Hepatocyte (in vitro differentiated cells): Measurements from ENCODE around the gene YJU2. TPM values are rescaled to one million over a fixed set of nuclear protein-coding genes. Genes with fewer than 3 reads are reported as not detected.
"Not testable (repeated sequence)": the region's sequence is repeated elsewhere in the genome, so short reads cannot be mapped to it uniquely, and the experiment has no call there.

ENCODE experiments used
- DNase-seq: peaks from one replicate; pipeline ENCODE4 v3.0.0-alpha.2; 2016; ENCODE audit warnings: low spot score
- H2AFZ ChIP-seq: fragments of 200-600 bp; sonication (generic); 2 replicates; pipeline ENCODE4 v1.6.0; 2016; ENCODE audit warnings: antibody characterized with exemption, mild to moderate bottlenecking
- H3K27ac ChIP-seq: fragments of 200-600 bp; sonication (generic); 2 replicates; pipeline ENCODE4 v1.5.1; 2016; ENCODE audit warnings: mild to moderate bottlenecking
- H3K27me3 ChIP-seq: fragments of 200-600 bp; sonication (generic); 2 replicates; pipeline ENCODE4 v1.6.1; 2016
- H3K36me3 ChIP-seq: fragments of 200-600 bp; sonication (generic); replicated peaks from 2 replicates; pipeline ENCODE4 v1.5.1; 2016; ENCODE audit warnings: low read depth; ENCODE audit not compliant: insufficient read depth
- H3K4me1 ChIP-seq: fragments of 200-600 bp; sonication (generic); 2 replicates; pipeline ENCODE4 v1.5.1; 2016; ENCODE audit warnings: mild to moderate bottlenecking, moderate library complexity; ENCODE audit not compliant: insufficient read depth
- H3K4me2 ChIP-seq: fragments of 200-600 bp; sonication (generic); 2 replicates; pipeline ENCODE4 v1.6.0; 2016
- H3K4me3 ChIP-seq: fragments of 200-600 bp; sonication (generic); 2 replicates; pipeline ENCODE4 v1.5.1; 2016; ENCODE audit warnings: mild to moderate bottlenecking
- H3K79me2 ChIP-seq: fragments of 200-600 bp; sonication (generic); 2 replicates; pipeline ENCODE4 v1.6.0; 2017; ENCODE audit warnings: mild to moderate bottlenecking
- H3K9me2 ChIP-seq: fragments of 200-600 bp; sonication (generic); replicated peaks from 2 replicates; pipeline ENCODE4 v1.6.0; 2017; ENCODE audit warnings: mild to moderate bottlenecking; ENCODE audit not compliant: insufficient read depth
- H3K9me3 ChIP-seq: fragments of 200-600 bp; sonication (generic); 2 replicates; pipeline ENCODE4 v1.5.1; 2016; ENCODE audit warnings: low read depth, mild to moderate bottlenecking
- H4K20me1 ChIP-seq: fragments of 200-600 bp; sonication (generic); 2 replicates; pipeline ENCODE4 v1.6.0; 2016; ENCODE audit warnings: mild to moderate bottlenecking; ENCODE audit not compliant: insufficient read depth, poor library complexity, severe bottlenecking
- EZH2 ChIP-seq: fragments of 200-600 bp; sonication (generic); IDR thresholded peaks from 2 replicates; pipeline ENCODE4 v1.6.1; 2016; ENCODE audit warnings: antibody characterized with exemption, mild to moderate bottlenecking, borderline replicate concordance
- EZH2phosphoT487 ChIP-seq: fragments of 200-600 bp; sonication (generic); IDR thresholded peaks from one replicate; pipeline ENCODE4 v1.6.1; 2018; ENCODE audit warnings: antibody characterized with exemption, mild to moderate bottlenecking, low read depth, moderate library complexity; ENCODE audit not compliant: unreplicated experiment, severe bottlenecking
- WGBS: methylation state at CpG from one replicate; pipeline ENCODE4 v1.1.6; 2016; ENCODE audit warnings: low lambda C conversion rate; ENCODE audit errors: missing lambda C conversion rate; 5-methylcytosine and 5-hydroxymethylcytosine counted together
- polyA plus RNA-seq: library from polyadenylated mRNA; unstranded; fragments of >200 nt; fragmentation: Nextera tagmentation; extraction: Ambion mirVana; gene quantifications from 2 replicates; pipeline ENCODE4 v1.2.1, GENCODE V29; 2016
- total RNA-seq: library from RNA; depleted of rRNA; stranded (reverse); fragments of >200 nt; gene quantifications from 2 replicates; pipeline ENCODE4 v1.2.3, GENCODE V29; 2014
- TF ChIP-seq, protein P1 (sequence below): fragments of 200-600 bp; sonication (generic); IDR thresholded peaks from 2 replicates; pipeline ENCODE4 v1.5.1; 2016; ENCODE audit warnings: antibody characterized with exemption, mild to moderate bottlenecking; ENCODE audit not compliant: poor library complexity

Gene YJU2
- total and polyA plus RNA-seq, 2 experiments from 2014 or later = 16.0 to 18.8 TPM

DNA sequence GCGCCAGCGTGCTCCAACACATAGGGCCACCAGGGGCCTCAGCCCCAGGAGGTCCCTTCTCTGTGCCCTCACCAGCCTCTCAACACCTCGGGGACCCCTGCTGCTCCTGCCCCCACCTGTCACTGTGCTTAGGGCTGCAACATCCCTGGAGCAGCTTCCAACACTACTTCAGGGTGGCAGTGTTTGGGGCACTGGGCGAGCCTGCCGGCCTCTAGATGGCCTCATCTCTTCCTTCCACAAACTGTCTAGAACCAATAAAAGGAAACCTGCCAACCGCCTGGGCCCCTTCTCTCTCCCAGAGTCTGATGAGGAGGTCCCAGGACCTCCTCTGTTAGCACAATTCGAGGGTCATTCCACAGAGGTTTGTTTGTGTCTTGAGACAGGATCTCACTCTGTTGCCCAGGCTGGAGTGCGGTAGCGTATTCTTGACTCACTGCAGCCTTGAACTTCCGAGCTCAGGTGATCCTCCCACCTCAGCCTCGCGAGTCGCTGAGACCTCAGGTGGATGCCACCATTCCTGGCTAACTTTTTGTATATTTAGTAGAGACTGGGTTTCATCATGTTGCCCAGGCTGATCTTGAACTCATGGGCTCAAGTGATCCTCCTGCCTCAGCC lies 22.0 kb downstream of the YJU2 start:
- no peak for DNase-seq
- TF ChIP-seq EZH2 = no peak
- no peak for TF ChIP-seq EZH2phosphoT487
- TF ChIP-seq, protein P1, sequence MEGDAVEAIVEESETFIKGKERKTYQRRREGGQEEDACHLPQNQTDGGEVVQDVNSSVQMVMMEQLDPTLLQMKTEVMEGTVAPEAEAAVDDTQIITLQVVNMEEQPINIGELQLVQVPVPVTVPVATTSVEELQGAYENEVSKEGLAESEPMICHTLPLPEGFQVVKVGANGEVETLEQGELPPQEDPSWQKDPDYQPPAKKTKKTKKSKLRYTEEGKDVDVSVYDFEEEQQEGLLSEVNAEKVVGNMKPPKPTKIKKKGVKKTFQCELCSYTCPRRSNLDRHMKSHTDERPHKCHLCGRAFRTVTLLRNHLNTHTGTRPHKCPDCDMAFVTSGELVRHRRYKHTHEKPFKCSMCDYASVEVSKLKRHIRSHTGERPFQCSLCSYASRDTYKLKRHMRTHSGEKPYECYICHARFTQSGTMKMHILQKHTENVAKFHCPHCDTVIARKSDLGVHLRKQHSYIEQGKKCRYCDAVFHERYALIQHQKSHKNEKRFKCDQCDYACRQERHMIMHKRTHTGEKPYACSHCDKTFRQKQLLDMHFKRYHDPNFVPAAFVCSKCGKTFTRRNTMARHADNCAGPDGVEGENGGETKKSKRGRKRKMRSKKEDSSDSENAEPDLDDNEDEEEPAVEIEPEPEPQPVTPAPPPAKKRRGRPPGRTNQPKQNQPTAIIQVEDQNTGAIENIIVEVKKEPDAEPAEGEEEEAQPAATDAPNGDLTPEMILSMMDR = no peak
- no peaks in the 10 kb centered on the region for H3K27me3 ChIP-seq
- H3K4me1 ChIP-seq = no peaks in the 10 kb centered on the region
- H3K36me3 ChIP-seq = no peaks in the 10 kb centered on the region
- no peaks in the 10 kb centered on the region for H3K79me2 ChIP-seq
- H3K4me2 ChIP-seq = no peak overlapping the region
- 94% methylated on average over 13 of the region's 13 CpGs for WGBS
- no peaks in the 10 kb centered on the region for H4K20me1 ChIP-seq
- no peaks in the 10 kb centered on the region for H3K9me2 ChIP-seq
- H3K9me3 ChIP-seq = no peaks in the 10 kb centered on the region
- no peak overlapping the region for H3K27ac ChIP-seq
- no peak overlapping the region for H3K4me3 ChIP-seq
- H2AFZ ChIP-seq = no peak overlapping the region

DNA sequence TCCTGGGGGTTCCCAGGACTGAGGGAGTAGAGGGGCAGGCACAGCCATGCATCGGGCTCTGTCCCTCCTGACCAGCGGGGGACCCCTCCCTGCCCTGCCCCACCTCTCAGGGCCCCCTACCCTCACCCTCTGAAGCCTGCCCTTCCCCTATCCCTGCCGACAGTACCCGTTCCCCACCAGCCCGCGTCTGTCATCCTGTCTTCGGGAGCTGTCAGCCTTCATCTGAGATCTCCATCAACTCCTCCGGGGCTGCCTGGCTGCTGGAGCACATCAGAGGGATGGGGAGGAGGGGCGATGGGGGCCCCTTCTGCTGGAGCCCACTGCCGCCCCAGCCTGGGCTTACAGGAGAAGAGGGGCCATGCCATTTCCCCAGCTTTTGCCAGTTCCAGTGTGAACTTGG lies 26.0 kb downstream of the YJU2 start:
- Histone ChIP-seq H3K4me1 (no peaks in the 10 kb centered on the region), H3K79me2 (no peaks in the 10 kb centered on the region), H3K9me3 (no peaks in the 10 kb centered on the region), H3K4me3 (no peak overlapping the region), H3K36me3 (no peaks in the 10 kb centered on the region), H2AFZ (no peak overlapping the region), H3K9me2 (no peaks in the 10 kb centered on the region), H3K4me2 (no peak overlapping the region), H3K27ac (no peak overlapping the region), H3K27me3 (peaks cover 10% of the 10 kb centered on the region), H4K20me1 (no peaks in the 10 kb centered on the region)
- TF ChIP-seq, protein P1 = no peak
- TF ChIP-seq EZH2 = no peak
- no peak for TF ChIP-seq EZH2phosphoT487
- DNase-seq = no peak
- WGBS = 81% methylated on average over 6 of the region's 10 CpGs

DNA sequence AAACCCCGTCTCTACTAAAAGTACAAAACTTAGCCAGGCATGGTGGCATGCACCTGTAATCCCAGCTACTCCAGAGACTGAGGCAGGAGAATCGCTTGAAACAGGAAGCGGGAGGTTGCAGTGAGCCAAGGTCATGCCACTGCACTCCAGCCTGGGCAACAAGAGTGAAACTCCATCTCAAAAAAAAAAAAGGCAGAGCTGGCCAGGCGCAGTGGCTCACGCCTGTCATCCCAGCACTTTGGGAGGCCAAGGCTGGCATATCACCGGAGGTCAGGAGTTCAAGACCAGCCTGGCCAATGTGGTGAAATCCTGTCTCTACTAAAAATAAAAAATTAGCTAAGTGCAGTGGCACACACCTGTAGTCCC lies 27.4 kb downstream of the YJU2 start:
- peaks cover 24% of the 10 kb centered on the region for H3K27me3 ChIP-seq
- not testable (repeated sequence) for H3K4me3 ChIP-seq, H3K9me2 ChIP-seq, H4K20me1 ChIP-seq, H3K4me2 ChIP-seq, H3K36me3 ChIP-seq, H3K9me3 ChIP-seq, H3K4me1 ChIP-seq, H3K79me2 ChIP-seq, H3K27ac ChIP-seq, DNase-seq, H2AFZ ChIP-seq
- WGBS = 98% methylated on average over 6 of the region's 6 CpGs

DNA sequence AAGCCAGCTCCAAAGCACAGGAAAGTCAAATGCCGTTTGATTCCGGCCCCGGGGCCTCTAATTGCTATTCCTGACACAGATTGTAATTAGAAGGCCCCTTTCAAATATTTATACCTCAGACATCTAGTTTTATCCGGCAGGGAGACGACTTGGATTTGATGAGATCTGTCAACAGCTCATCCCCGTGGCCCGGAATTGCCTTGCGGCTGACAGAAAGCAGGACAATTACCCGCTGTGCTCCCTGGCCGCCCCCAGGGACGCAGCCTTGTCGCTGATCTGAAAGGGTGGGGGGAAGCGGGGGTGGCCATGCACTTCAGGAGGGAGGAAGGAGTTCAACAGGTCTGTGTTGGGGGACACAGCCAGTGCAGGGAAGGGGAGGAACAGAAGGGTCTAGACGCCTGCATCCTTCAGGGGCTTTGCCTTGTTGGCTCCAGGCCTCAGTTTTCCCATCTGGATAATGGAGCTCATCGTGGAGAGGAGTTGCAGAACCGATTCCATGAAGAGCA lies 30.4 kb downstream of the YJU2 start:
- TF ChIP-seq, protein P1 = no peak
- no peak for TF ChIP-seq EZH2
- no peak for TF ChIP-seq EZH2phosphoT487
- Histone ChIP-seq H3K9me2 (no peaks in the 10 kb centered on the region), H3K36me3 (no peaks in the 10 kb centered on the region), H2AFZ (no peak overlapping the region), H3K4me3 (no peak overlapping the region), H3K4me1 (peaks cover 7% of the 10 kb centered on the region), H3K9me3 (no peaks in the 10 kb centered on the region), H3K27ac (no peak overlapping the region), H4K20me1 (no peaks in the 10 kb centered on the region), H3K27me3 (peaks cover 47% of the 10 kb centered on the region), H3K79me2 (no peaks in the 10 kb centered on the region), H3K4me2 (no peak overlapping the region)
- 34% methylated on average over 16 of the region's 16 CpGs for WGBS
- no peak for DNase-seq
